DMS153 (cell line): ENCODE results near the gene CACNA2D1.

Experiments
- DNase-seq: peaks from one replicate; lab custom pipeline; 2025; lab: John Stamatoyannopoulos, UW

Gene CACNA2D1

DNA sequence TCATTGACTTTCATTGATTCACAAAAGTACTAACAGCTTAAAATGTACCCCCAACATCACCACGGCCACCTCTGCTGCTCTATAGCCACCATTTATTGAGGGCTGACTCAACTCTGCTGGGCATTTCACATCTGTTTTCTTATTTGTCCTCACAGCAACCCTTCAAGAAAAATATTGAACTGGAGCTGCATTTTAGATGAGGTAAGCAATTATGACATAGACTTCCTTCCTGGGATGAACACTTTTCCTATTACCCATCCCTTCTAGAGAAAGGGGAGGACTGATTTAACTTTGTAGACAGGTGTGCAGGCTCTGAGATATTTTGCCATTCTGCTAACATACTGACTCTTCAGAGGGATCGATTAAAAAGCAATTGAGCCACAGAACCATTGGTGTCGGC, 217.4 kb downstream of the CACNA2D1 start:
- no peak for DNase-seq

DNA sequence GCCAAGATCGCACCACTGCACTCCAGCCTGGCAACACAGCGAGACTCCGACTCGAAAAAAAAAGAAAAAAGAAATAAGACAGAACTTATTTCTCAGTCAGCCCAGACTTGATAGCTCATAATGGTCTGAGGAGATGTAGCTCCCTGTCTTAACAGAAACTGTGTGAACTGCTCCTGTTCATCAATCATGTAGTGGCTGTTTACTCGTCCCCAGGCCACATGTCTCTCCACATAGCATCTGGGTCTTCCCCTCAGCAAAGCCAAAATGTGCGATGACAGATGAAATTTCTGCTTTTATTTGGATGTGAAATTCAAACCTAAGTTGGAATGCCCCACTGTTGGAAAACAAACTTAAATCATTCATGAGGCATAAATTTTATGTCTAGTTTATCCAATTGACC, 219.0 kb downstream of the CACNA2D1 start:
- DNase-seq: no peak

DNA sequence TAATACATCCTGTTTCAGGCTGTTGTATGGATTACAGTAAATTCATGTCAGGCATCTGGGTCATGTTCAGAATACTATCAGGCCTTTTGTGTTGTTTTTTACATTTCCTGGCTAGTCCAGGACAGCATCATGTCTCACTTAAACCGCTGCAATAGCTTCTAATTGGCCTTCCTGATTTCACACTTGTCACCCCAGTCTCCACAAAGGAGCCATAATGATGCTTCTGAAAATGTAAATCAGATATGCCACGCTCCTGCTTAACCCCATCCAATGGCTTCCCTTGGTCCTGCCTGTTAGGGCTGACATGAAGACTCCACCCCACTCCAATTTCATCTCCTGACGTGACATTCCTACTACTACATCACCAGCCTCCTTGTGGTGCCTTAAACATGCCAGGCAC, 220.0 kb downstream of the CACNA2D1 start:
- no peak for DNase-seq

DNA sequence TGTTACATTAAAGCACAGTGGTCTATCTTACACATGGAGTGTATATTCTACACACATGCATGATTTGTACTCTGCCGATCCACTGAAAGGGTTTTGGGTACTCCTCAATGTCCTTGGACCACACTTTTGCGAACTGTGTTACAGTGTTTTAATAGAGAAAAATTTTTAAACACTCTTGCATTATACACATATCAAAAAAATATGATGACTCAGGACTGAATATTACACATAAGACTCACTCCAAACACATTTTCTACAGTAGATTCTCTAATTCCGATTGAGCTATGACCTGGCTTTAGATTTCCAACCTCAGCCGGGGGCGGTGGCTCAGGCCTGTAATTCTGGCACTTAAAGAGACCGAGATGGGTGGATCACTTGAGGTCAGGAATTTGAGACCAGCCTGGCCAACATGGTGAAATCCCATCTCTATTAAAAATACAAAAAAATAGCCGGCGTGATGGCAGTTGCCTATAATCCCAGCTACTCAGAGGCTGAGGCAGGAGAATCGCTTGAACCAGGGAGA, 222.4 kb downstream of the CACNA2D1 start:
- DNase-seq: no peak

DNA sequence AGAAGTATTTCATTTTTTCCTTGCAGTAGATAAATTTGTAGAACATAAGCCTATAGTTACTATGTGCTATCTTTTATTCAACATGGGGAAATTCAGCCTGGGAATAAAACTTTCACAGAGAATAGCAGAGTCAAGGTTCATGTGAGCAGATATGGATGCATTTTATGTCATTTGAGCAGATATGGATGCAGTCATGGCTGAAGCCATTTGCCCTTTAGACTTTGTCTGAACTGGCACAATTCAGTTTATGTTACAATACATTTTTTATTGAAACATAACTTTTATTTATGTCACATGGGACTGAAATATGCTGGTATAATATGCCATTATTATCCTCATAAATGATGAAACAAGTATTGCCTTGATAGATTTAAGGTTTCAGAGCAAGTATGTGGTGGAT, 231.1 kb downstream of the CACNA2D1 start:
- no peak for DNase-seq

DNA sequence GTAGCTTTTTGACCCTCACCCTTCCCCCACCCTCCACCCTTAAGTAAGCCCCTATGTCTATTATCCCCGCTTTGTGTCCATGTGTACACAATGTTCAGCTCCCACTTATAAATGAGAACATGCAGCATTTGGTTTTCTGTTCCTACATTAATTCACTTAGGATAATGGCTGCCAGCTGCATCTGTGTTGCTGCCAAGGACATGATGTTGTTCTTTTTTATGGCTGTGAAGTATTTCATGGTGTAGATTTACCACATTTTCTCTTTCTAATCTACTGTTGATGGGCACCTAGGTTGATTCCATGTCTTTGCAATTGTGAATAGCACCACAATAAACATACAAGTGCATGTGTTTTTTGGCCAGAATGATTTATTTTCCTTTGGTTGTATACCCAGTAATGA, 232.2 kb downstream of the CACNA2D1 start:
- no peak for DNase-seq

DNA sequence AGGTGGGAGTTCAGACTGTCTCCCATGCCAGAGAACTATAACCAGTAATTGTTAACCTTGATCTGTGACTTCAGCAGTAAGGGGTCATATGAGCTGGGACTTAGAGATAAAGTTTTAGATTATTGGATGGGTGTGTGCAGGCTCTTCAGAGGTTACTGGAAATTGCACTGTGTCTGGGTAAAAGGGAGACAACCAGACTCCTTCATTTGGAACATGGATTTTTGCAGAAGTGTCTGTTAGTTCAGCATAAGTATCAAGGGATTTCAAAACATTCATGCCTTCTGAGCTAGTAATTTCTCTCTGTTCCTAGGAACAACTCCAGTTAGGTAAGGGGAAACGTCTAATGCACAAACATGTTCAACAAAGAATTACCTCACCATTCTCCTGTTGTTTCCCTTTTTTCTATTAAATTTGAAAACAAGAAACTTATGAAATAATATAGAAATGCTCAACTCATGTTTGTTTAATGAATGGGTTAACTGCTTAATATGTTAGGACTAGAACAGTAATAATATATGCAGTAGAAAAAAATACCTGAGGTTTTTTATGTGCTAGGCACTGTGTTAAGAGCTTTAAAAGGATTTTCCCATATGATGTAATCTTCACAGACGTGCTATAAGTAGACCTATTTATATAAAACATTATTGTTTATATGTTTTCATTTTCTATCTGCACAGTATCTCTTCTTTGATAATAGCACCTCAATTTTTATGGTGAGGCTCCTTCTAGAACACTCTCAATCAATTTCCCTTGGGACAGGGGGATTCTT, 233.0 kb downstream of the CACNA2D1 start:
- no peak for DNase-seq

DNA sequence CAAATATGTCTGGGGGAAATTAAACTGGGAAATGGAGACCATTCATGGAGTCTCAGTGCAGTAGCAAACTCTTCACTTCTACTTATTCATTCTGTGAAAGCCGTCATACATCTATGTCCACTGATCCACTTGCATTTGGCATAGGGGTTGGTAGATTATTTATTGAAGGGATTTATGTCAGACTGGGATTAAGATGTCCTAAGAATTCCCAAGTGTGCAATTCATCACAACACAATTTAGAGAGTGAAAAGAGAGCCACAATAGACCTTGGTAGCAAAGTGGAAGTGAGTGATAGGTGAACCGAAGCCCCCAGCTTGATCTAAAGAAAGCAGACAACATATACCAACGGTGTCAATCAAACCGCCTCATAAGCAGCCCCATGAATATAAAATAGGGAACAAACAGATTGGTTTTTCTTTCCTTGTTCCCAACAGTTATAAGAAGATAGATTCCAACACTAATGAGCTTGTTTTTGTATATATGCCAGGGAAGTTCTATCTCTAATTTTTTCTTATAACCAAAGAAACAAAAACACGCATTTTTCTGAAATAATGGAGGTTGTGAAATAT, 234.3 kb downstream of the CACNA2D1 start:
- DNase-seq: no peak

DNA sequence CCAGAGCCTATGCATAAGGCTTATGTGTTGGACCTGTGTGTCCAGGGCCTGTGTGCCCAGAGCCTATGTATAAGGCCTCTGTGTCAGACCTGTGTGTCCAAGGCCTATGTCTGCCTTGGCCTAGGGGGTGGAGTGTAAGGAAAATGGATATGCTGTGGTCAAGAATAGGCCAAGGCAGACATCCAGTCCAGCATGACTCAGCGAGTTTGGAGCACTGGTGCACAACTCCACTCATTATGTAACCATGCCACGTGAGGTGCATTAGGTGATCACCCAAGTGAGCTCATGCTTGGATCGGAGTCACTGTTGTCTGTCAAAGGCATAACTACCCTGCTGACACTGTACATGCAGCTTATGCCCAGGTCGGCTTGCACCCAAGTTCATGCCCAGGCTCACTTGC, 238.9 kb downstream of the CACNA2D1 start:
- no peak for DNase-seq

DNA sequence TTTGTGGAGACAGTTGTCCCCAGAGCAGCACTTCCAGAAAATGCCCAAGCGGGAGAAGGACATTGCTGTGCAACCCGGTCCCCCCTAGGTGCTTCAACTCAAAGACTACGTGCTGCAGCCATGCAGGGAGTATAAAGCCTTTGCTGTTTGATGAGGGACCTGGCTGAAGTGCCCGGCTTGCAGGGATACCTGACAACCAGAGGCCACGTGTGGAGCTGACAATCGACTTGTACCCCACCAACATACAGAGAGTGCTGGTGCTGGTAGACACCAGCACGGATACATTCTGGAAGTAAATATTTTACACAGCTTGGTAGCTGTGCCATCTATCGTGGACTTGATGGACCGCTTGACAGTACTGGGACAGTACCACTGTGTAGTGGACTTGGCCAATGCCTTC, 240.6 kb downstream of the CACNA2D1 start:
- DNase-seq: no peak

DNA sequence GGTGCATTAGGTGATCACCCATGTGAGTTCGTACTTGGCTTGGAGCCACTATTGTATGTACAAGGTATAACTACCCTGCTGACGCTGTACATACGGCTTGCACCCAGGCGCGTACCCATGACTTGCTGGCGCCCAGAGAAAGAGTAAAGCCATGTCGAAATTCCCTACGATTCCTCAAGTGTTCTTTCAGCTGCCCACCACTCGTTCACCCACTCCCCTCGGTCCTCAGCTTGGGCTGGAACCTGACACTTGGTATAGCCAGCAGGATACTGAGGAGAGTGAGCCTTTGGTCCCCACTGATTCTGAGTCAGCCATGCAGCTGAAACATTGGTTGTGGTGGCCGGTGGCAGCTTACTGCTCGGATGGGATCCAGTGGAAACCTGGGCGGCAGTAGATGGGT, 241.5 kb downstream of the CACNA2D1 start:
- DNase-seq: no peak

DNA sequence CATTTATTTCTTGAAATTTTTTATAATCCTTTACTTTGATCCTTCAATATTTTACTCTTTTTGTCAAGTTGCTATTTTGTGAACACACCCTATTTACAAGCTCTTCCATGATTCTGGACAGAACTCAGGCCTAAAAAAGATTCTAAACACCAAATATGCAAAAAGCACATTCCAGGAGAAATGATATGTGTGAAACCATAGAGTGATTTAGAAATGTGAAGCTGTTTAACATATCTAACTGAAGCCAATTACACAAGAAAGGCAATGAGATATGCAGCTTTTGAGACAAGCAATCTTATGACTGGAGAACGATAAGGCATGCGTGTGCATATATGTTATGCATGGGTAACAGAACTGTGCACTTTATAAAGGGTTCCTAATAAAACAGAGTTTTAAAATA, 243.0 kb downstream of the CACNA2D1 start:
- no peak for DNase-seq

DNA sequence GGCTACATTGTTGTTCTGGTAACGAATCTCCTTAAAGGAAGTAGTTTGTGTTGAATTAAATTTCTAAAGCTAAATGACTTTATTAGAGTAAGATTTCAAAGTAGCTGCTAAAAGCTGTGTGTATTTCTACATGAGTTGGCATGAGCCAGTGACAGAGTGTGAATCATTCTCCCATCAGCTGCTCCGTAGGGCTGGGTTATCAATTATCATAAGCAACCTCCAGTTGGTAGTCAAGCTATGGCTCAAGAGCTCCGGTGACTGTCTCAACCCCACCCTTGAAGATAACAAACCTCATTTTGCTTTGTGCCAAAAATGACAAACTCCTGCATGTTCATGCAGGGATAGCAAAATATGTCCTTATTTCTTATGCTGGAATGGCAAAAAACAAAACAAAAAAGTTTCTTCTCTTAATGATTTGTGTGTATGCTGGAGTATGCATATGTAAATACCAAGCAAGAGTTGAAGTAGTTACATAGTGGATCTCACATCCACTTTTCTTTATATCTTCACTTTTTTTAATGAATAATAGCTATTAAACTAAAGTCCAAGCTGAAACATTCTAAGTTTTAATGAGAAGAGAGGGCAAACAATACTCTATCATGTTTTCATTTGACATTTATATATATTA, 249.4 kb downstream of the CACNA2D1 start:
- no peak for DNase-seq

DNA sequence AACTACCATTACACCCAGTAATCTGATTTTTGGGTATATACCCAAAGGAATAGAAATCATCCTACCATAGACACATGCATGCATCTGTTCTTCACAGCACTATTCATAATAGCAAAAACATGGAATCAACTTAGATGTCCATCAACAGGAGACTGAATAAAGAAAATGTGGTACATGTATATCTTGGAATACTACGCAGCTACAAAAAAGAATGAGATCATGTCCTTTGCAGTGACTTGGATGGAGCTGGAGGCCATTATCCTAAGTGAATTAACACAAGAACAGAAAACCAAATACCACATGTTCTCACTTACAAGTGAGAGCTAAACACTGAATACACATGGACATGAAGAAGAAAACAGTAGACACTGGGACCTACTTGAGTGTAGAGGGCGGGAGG, 254.9 kb downstream of the CACNA2D1 start:
- DNase-seq: no peak

DNA sequence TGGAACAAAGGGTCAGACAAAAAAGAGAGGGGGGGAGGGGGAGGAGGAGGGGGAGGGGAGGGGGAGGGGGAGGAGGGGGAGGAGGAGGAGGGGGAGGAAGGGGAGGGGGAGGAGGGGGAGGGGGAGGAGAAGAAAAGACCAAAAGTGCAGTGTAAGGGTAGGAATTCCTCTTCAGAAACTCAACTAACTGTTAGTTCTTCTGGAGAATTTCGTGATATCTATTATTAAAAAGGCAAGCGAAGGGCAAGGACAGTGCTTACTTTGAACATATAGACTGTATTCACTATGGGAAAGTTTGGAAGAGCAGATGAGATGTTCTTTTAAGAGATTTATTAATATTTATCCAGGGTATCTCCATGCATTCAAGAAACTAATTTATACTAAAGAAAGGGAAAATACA, 258.1 kb downstream of the CACNA2D1 start:
- DNase-seq: no peak

DNA sequence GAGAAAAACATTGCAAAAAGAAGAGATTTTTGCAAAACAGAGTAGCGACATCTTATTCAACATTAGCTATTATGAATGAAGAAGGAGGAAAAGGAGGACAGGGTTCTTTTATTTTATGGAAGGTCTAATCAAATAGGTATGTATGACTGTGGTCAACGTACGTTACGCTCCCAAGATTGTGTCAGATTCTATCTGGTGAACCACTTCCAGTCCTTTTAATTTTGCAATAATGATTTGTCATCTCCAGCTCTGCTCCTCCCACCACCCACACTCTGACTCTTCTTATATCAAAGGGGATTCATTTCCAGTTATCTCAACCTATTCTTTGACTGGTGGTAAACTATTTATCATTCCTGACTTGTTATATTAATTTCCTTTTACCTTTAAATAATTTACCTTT, 259.9 kb downstream of the CACNA2D1 start:
- no peak for DNase-seq

DNA sequence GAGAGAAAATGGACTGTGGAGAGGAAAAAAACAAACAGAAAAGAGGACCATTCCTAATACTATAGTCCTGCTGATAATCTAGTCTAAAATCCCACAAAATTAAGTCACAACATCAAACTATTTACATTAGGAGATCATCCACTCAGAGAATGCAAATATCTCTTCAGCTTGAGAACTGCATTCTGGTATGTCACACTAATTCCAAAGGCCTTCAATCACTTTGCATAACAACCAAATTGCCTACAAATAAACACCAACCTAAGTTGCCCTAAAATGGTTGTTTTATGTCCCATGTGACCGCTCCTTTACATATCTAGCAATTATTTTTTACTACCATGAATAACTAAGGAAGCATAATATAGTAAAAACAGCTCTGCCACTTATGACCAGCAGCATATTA, 264.3 kb downstream of the CACNA2D1 start:
- DNase-seq: no peak

DNA sequence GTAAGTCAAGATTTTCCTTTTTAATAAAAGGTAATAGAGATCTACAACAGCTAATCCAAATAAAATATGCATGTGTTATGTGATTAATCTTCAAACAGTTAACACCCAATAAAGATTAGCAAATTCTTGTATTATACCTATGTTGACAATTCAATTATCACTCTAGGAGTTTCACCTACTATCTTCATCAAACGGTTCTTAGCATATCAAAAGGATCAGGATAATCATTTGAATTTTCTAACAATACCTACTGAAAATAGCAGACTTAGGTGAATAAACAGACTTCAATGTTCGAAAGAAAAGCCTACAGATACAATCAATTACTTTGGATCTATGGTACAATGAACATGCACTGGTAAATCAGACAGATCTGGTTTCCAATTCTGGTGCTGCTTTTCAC, 268.3 kb downstream of the CACNA2D1 start:
- DNase-seq: no peak

DNA sequence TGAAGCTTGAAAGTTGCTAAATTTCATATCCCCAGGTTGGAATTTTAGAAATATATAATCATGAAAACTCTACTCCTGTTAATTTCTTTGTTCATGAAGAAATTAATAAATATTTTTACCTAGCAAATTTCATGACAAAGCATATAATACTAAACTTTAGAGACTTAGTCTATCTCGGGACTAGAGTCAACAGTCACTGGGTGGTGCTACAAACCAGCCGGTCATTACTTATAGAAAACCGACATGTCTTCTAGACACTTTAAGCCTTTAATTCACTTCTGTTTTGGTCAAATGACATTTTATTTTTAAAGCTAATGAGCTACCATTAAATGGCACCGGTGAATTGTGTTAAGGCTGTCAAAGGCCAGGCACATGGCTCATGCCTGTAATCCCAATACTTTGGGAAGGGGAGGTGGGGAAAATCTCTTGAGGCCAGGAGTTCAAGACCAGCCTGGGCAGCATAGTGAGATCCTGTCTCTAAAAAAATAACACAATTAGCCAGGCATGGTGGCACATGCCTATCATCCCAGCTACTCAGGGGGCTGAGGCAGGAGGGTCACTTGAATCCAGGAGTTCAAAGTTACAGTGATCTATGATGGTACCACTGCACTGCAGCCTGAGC, 270.1 kb downstream of the CACNA2D1 start:
- peak; percentile 4 for DNase-seq

DNA sequence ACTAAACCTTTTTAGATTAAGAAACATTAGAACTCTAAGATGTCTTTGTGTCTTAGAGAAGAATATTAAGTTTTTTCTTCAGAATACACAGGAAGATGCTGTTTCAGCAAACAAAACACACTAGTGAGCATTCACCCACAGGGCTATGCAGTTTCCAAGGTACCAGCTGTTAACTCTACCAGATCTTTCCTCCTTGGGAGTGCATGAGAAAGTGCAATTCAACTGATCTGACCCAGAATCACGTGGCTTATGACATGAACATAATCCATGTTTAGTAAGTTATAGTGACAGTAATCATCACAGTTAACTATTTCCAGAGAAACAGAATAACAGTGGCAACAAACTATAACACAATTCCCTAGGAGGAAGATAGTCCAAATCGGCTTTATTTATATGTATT, 270.7 kb downstream of the CACNA2D1 start:
- DNase-seq: no peak

DNA sequence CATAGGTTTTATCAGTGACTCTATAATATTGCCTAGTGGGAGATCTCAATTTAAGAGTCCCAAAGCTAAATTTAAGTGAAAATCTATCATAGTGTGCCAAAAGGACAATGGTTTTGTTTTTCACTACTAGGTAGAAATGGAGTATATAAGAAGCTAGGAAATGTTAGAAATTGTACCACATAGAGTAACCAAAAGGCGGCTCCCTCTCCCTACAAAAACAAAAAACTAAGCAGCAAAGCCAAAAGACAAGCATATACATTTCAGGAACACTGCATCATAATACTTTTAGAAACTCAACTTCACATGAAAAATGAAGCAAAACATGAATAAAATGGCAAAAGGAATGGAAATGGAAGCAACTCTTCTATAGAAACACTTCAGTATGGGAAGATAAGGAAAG, 271.6 kb downstream of the CACNA2D1 start:
- DNase-seq: no peak

DNA sequence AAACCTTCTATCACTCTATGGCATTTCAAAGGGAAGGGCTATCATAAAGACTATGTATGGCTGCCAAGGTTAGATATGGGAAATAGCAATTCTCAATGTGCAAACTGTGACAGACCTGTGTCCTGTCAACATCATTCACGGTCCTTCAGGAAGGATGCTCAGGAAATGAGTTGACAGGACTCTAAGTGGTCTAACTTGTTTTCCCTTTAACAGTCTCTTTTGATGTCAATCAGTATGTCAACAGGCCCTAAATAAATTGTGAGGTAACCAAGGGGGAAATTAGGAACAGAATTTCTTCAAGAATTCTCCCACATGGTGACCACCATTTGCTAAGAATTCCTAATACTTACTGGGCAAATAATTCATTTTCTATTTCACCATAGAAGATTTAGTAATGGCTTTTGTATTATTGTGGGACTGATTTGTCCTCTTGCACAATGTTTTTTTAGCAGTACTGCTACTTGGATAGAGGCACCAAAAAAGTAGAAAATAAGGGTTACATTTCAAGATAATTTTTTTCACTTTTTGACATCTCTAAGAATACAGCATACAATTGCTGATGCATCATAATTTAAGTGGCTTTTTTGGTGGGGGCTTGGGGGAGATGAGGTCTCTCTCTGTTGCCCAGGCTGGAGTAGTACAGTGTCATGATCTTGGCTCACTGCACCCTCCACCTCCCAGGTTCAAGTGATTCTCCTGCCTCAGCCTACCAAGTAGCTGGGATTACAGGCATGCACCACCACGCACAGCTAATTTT, 275.8 kb downstream of the CACNA2D1 start:
- peak; percentile 90 for DNase-seq
